NCI-H69 (cell line): ENCODE data around the gene MAP3K3.
A peak's percentile ranks its signal among the peaks of the same experiment; 100 is the strongest.

Experiments
- DNase-seq: peaks from one replicate; lab custom pipeline; 2025; lab: John Stamatoyannopoulos, UW

Gene MAP3K3

DNA sequence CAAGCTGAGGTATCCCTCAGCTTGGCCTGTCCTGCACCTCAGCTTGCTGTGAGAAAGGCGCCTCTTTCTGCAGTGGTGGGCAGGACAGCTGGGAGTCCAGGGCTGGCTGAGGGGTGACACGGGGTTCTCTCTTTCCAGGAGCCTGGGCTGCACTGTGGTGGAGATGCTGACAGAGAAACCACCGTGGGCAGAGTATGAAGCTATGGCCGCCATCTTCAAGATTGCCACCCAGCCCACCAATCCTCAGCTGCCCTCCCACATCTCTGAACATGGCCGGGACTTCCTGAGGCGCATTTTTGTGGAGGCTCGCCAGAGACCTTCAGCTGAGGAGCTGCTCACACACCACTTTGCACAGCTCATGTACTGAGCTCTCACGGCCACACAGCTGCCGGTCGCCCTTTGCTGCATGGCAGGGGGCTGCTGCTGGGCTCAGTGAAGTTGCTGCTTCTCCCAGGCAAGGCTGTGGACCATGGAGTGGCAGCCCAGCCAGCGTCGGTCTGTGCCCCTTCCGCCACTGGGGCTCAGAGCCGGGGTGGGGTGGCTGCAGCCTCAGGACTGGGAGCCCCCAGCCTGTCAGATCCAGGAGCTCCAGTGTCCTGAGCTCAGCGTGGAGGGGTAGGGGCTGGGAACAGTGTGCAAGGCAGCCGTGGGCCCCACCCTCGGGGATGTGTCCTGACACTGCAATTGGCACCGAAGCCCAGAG, 71.3 kb downstream of the MAP3K3 start:
- DNase-seq: no peak

DNA sequence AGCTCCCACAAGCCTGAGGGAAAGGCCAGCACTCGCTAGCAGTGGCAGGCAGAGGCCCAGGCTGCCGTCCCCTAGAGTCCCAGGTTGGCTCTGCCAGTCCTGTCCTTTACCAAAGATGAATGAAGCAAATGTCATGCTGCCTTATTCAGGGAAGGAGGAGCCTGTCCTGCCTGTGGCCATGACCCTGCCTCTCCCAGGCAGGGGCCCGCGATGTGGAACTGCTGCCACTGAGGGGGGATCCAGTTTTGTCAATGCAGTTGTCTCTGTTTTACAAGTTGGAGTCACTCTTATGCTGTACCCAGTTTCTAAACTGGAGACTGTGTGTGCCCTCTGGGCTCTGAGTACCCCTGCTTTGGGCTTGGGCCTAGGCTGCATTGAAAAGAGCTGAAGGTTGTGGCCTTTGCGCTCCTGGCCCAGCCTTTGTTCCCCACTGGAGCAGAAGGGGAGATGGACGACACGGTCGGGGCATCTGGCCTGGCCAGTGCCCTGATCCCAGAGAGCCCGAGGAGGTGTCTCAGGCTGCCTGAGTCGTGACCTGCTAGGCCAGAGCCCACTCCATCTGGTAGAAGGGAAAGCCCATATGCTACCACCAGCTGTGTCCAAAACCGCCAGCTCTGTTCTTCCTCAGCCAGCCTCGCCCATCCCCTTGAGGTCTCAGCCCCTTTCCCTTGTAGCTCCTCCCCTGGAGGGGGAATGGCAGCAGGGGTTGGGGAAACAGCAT, 72.2 kb downstream of the MAP3K3 start:
- peak; percentile 66 for DNase-seq

DNA sequence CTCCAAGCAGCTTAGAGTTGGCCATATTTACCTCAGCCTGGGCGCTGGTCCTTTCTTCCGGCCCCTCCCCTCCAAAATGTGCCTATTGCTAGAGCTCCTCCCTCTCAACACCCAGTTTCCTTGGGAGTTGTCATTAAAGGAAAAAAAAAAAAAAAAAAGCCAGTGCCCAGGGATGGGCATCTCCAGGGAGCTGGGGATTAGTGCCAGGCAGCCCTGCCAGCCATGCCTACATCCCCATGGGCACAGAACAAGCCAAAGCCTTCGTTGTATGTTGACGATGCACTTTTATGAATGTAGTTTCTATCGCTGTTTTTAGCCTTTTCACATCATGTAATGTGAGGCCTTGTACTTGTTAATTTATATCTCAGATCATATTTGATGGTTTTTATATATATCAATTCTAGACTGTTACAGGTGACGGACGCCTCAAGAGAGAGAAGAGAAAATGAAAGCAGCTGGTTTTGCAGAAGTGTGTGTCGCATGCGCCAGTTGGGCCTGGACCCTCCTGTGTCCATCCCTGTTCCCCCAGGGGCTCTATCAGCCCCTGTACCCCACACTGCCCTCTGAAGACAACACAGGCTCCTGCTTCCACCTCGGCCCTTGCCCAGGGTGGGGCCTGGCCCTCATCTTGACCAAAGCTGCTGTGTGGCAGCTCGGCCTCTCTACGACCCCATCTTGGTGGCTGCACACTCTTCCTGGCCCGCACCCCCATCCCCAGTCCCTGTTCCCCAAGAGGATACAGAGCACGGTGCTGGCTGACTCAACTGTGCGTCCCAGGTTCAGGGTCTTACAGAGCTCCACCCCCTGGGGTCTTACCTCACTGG, 72.9 kb downstream of the MAP3K3 start:
- DNase-seq: no peak

DNA sequence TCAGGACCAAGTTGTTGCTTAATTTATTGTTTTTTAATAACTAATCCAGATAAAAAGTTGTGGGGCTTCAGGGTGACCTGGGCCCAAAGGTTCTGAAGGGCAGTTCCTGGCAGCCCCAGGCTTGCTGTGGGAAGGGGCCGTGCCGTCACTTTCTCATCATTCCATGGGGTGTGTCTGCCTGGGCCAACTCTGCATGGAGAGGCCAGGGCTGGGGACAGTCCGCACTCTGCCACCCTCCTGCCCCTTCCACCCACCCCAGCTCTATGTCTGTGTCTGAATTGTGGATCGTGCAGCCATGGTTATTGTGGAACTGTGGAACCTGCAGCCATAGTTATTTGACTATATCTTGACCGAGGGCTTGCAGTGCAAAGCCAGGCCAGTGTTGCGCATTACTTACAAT, 73.7 kb downstream of the MAP3K3 start:
- DNase-seq: no peak

DNA sequence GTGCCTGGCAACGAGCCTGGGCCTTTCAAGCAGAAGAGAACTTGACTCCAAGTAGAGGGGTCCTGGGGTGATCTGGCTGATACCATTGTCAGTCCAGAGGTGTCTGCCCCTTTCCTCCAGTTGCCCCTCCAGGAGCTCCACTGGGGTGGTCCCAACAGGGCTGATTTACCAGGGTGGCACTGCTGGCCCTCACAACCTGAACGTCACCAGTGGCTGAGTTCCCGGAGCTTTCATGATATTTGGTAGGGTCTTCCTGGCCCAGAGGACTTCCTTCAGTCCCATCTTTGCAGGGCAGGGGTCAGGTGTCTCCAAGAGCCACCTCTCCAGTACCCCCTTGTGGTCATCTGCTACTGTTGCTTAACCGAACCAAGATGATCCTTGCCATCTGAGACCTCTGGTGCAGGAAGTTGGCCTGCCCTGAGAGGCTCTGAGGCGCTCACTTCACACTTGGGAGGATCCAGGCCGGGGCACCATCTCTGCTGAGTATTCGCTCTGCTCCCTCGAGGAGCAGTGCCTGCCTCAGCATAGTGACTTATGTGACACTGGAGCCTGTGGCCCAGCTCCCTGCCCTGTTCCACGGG, 74.3 kb downstream of the MAP3K3 start:
- peak; percentile 39 for DNase-seq

DNA sequence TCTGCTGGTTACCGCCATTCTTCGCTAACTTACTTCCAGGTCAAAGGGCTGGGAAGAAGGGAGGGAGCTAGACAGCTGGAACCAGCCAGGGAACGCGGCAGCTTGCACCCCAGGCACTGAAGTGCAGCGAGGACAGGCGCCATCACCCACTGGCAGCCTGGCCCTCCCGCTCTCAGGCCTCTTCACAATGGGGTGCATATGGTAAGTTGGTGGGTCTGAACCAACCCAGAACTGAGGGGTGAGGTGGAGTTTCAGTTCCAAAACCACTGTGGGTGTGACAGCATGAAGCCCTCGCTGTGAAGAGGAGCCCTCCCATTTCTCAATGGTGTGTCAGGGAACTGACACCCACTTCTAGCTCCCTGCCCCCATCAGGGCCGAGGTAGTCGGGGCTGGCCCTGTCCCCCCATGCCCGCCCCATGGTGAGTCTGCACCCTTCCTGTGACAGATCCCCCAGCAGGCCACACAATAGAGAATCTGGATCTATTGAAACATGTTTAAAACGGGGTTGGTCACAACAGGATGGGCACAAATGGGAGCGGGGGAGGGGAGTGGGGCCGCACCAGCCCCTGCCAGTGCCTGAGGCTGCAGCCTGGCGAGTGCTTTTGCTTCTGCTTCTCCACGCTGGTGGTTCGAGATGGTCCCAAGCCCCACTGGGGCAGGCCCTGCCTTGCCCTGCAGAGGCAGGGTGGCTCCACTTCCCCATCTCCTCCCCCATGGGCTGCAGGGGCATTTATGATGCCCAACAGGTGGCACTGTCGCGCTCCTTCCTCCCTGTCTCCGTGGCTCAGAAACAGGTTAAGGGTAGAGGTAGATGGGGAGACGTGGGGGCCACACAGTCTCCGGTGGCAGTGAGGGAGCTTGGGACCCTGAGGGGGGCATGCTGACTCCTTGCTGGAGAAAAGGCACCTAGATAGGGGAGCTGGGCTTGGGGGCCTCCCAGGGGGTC, 75.4 kb downstream of the MAP3K3 start:
- DNase-seq: peak; percentile 70

DNA sequence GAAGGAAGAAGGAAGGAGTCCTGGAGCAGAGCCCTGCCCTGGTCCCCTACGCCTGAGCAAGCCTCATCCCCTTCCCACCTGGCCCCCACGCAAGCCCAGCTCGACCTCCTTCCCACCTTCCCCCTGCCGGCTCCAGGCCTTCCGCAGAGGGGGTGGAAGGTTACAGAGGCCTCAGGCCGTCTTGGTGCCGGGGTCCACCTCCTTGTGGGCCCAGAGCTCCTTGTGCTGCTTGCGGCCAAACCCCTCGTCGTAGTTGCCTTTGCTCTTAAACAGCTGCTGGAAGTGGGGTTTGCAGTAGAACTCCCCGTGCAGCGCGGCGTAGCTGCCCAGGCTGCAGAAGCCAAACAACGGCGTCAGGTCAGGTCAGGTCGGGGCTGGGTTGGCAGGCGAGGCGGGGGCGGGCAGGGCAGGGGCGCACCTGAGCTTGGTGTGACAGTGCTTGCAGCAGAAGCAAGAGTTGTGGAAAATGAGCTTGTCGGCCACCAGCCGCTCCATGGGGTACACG, 76.2 kb downstream of the MAP3K3 start:
- DNase-seq: no peak

DNA sequence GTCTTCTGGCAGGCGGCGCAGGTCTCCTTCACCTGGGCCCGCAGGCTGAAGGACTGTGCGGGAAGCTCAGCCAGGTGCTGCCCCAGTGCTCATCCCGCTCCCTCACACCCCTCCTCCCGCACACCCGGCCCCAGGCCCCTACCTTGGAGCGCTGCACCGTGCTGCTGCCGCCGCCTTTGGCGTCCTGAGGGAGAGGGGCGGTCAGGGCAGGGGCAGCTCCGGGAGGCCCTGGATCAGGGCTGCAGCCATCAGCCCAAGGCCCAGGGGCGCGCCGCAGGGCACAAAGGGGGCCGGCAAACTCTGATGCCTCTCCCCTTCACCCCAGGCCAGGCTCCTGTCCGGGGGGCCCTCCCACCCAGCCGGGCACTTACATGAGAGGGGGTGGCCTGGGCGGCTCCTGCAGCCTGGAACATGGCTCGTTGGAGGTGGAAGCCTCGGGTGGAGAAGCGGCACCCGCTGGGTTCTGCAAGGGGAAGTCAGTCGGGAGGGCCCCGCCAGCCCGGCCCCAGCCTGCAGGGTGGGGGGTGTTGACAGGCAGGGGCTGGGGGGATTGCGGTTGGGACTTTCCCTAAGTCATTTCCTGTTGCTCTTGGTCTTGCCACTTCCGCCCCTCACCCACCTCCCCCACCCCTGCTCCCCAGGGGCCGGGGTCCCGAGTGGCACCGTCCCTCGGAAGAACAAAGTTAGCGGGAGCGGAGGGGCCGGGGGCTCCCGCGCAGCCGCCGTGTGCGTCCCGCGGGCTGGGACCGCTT, 76.8 kb downstream of the MAP3K3 start:
- DNase-seq: peak; percentile 62

DNA sequence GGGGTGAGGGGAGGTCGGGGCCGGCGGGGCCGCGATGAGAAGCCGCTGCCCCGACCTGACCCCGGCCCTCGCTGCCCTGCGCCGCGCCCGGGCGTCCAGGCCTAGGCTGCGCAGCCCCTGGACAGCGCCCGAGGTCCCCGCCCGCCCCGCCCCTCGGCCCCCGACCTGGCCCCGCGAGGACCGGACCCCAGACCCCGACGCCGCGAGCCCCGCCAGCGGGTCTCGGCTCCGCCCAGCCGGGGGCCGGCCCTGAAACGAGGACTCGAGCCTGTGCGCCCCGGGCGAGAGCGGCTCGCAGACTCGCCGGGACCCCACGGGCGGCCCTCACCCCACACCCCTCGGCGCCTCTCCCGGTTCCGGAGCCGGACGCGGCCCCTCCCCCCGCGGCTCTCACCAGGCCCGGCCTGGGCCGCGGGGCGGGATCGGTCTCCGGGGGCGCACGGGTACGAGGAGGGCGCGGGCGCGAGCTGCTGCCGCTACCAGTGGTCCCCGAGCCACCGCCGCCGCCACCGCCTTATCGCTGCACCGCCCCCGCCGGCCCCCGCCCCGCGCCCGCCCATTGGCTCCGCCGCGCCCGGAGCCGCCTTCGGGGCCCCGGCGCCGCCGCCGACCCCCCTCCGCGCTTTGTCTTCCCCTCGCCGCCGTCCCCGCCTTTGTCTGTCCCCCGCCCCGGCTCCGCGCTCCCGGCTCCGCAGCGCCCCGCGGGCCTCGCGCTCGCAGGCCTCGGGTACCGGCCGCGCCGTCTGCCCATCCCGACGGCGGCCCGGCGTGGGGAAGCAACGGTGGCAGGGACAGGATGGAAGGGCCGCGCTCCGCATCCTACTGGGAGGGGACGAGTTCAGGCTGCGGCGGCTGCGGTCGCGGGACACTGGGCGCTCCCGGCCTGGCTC, 77.7 kb downstream of the MAP3K3 start, which contains the start of gene LIMD2:
Gene LIMD2, minus strand, starts transcription at position 488 of the 890 bp plus-strand sequence. CDS start 827 bp downstream, outside the sequence.
- peak; percentile 91 for DNase-seq

DNA sequence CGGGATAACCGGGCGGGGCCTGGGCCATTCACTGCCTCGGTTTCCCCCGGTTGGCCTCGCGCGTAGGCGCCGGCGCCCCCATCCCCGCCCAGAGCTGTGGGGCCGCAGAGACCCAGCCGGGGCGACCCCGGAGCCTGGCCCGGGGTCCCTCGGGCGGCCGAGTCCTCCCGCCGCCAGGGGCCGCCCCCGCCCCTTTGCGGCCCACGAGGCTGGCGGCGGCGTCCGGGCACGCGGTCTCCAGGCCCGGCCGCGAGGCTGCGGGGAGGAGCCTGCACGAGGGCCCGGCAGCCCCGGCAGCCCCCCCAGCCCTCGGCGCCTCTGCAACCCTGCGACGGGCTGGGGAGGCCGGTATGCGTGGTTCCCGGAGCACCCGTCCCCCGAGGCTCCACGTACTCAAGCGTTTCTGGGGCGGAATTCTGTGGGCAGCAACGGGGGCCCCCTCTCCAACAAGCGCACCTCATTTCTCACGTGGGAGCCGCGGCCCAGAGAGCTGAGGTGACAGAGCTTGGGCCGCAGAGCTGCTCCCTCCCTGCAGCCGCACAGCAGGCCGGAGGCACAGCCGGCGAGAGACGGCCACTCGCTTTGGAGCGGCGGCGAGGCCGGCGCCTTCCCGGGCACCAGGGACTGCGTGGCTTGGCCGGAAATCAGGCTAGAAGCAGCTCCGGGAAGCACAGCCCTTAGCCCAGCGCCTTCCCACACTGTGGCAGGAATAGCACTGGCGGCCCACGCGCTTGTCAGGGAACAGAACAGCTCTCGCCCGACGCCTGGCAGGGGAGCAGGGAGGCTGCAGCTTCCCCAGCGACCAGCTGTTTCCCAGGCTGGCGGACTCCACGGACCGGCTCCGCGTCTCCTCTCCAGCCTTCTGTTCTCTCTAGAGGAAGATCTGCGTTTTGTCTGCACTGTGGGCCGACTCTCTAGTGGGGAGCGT, 78.6 kb downstream of the MAP3K3 start:
- DNase-seq: peak; percentile 87

DNA sequence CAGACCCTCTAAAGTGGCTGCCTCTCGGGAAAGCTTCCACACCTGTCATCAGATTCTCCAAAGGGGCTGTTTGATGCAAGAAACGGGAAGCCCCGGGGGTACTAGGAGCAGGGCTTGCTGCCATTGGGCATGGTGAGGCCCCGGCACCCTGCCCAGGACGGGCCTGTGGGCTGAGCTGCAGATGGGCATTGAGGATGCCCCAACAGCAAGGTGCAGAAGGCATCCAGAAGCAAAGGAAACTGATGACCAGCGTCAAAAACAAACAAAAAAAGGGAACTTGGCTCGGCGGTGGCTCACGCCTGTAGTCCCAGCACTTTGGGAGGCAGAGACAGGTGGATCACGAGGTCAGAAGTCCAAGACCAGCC, 79.2 kb downstream of the MAP3K3 start:
- DNase-seq: no peak

DNA sequence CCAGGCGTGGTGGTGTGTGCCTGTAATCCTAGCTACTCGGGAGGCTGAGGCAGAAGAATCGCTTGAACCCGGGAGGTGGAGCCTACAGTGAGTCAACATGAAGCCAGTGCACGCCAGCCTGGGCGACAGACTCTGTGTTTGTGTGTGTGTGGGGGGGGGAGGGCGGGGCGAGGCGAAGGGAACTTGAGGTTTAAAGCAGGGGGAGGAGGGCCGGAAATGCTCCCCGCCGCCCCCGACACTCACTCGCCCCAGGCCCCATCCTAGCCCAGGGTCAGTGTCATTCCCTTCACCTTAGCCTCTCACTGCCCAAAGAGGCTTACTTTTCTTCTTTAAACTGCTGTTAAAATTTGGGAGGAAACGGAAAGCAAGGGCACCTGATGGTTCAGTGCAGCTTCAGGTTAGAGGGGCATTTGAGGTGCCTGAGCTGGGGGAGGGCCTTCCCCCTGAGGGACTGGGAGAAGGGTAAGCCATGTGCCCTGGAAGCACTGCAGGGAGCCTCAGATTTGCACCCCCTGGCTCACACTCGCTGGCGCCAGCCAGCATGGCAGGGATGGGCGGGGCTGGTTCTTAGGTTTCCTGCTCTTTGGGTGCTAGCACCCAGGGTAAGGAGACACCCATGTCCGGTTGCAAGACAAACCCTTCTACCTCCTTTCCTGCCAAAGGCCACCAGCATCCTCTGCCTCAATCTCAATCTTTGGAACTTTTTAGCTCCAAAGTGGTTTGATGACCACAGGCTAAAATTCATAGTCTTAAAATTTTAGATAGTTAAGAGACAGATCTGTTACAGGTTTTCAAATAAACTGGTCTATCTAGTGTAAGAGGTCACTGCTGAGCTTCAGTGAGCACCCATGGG, 79.9 kb downstream of the MAP3K3 start:
- peak; percentile 87 for DNase-seq

DNA sequence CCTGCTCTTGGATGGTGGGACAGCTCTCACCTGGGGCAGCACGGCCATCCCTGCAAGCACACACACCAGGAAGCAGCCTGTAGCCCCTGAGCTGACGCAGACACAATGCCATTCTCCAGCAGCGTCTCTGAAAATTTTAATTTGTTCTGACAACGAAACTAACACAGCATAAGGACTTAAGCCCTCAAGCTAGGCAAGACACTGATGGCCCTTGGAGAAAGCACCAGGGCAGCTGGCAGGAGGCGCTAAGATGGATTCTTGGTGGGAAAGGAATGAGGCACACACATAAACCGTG, 80.5 kb downstream of the MAP3K3 start:
- DNase-seq: no peak

DNA sequence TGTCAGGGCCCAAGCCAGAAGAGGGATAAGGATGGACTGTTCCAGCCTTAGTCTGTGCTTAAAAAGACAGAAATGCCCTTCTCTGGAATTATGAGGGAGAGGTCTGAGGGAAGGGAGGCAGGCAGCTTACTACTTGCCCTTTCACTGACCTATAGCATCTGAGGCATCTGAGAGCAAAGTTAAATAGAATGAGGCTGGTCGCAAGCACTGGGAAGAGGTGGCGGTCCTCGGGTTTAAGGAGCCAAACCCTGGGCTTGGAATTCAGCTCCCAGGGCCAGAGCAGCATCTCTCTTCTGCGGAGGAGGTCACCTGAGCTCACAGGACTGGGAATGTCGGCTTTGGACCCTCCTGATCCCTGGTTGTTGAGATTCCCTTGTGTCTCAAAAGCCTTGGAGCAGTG, 80.8 kb downstream of the MAP3K3 start:
- DNase-seq: no peak

DNA sequence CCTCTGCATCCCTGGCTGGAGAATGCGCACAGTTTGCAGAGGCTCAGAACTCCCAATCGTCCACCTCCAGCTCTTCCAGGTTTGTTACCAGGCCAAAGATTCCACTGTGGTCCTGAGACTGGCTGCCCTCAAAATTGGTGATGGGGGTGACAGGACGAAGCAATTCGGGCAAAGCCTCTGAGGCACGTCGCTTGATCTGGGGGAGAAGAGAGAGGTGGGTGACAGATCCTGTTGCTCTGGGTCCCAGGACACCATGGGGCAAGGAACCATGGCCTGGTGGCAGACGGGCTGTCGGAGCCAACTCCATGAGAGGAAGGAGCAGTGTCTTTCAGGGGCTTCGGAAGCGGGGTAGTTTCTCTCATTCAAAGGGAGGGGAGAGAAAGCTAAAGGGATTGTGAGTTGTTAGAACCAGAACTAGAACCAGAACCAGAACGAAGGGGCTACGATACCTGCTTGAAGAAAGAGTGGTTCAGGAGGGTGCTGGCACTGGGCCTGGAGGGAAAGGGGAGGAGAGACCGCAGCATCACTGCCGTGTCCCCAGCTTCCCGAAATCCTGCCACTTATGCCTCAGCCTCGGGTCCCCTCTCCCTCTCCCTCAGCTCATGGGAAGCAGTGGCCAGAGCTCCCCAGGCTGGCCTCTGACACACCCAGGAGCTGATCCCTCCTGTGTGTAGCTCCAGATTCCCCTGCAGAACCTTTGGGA, 81.5 kb downstream of the MAP3K3 start:
- no peak for DNase-seq

DNA sequence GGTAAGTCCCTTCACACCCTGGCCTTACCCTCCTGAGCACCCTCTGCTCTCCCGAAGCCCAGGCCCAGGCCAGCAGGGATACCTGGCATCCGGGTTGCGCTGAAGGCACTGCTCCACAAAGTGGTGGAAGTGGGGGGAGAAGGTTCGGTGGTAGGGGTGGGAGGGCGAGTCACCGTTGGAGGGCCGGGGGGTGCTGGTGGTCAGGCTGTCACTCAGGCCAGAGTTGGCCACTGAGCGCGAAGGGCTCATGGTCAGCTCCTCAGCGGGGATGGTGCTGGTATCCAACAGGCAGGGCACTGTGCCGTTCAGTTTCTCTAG, 82.0 kb downstream of the MAP3K3 start:
- no peak for DNase-seq

DNA sequence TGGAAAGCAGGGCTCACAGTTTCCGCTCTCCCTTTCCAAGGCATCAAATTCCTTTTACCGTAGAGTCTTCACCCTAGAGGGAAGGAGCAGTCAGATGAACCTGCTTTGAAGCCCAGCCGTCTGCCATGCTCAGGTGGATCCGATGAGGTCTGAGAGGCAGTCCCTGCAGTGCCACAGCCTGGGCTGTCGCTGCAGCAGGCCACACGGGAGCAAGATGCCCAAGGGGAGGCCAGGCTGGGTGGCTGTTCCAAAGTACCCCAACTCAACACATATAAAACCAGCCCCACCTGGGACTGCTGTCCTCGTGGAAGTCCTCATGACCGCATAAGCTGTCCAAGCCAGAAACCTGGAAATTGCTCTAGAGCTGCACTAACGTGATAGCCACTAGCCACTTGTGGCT, 82.6 kb downstream of the MAP3K3 start:
- DNase-seq: no peak
